GM06990 (cell line): ENCODE data around the gene C19orf81.

Source experiments
- DNase-seq: peaks from one replicate; pipeline ENCODE4 v3.0.0-alpha.2; 2011; ENCODE audit not compliant: insufficient read length; ENCODE audit errors: extremely low read depth
- H3K27me3 ChIP-seq: replicated peaks from 2 replicates; pipeline ENCODE4 v1.6.0; 2011; ENCODE audit warnings: low read length; ENCODE audit not compliant: control insufficient read depth, insufficient read depth
- H3K36me3 ChIP-seq: 2 replicates; pipeline ENCODE4 v1.5.1; 2011; ENCODE audit warnings: low read length; ENCODE audit not compliant: control insufficient read depth, insufficient read depth
- H3K4me3 ChIP-seq: replicated peaks from 2 replicates; pipeline ENCODE4 v1.5.1; 2011; ENCODE audit warnings: low read depth, mild to moderate bottlenecking, control low read depth, low read length
- CTCF ChIP-seq: IDR thresholded peaks from 2 replicates; pipeline ENCODE4 v1.5.1; 2011; ENCODE audit warnings: low read length, control low read depth, mild to moderate bottlenecking, inconsistent platforms; ENCODE audit not compliant: insufficient read depth, poor library complexity, severe bottlenecking

The C19orf81 gene

GRCh38 chr19:50694815-50695145 lies 45.5 kb downstream of the C19orf81 start:
- TF ChIP-seq CTCF = no peak
- H3K4me3 ChIP-seq = no peak overlapping the region
- no peaks in the 10 kb centered on the region; the same call in 1 of the 2 replicates for H3K27me3 ChIP-seq
- H3K36me3 ChIP-seq = no peaks in the 10 kb centered on the region
- DNase-seq = no peak

- Histone ChIP-seq H3K27me3 (no peaks in the 10 kb centered on the region; the same call in 1 of the 2 replicates), H3K36me3 (no peaks in the 10 kb centered on the region), H3K4me3 (no peak overlapping the region)
- TF ChIP-seq CTCF = no peak
- DNase-seq = no peak
Measured at GRCh38 chr19:50695251-50696093, 46.2 kb downstream of the C19orf81 start.

GRCh38 chr19:50696094-50696483 lies 46.8 kb downstream of the C19orf81 start:
- DNase-seq = no peak
- no peaks in the 10 kb centered on the region; the same call in 1 of the 2 replicates for H3K27me3 ChIP-seq
- no peaks in the 10 kb centered on the region for H3K36me3 ChIP-seq
- no peak overlapping the region for H3K4me3 ChIP-seq
- no peak for TF ChIP-seq CTCF

- no peak for DNase-seq
- no peak for TF ChIP-seq CTCF
- no peaks in the 10 kb centered on the region; the same call in 1 of the 2 replicates for H3K27me3 ChIP-seq
- no peaks in the 10 kb centered on the region for H3K36me3 ChIP-seq
- no peak overlapping the region for H3K4me3 ChIP-seq
Measured at GRCh38 chr19:50697414-50698124, 48.3 kb downstream of the C19orf81 start.

GRCh38 chr19:50701367-50701985 lies 52.2 kb downstream of the C19orf81 start:
- no peak for DNase-seq
- H3K4me3 ChIP-seq = no peak overlapping the region
- no peaks in the 10 kb centered on the region; the same call in none of the 2 replicates for H3K27me3 ChIP-seq
- no peaks in the 10 kb centered on the region for H3K36me3 ChIP-seq
- no peak for TF ChIP-seq CTCF
